Activated naive CD4-positive, alpha-beta T cell treated with anti-CD3 and anti-CD28 coated beads, Interleukin-2, amount 50 U/mL, for 72 hours (primary cell): ENCODE results near the gene GOLGA3. TPM values are rescaled to one million over a fixed set of nuclear protein-coding genes. Genes with fewer than 3 reads are reported as not detected.
"Not testable (repeated sequence)": the region's sequence is repeated elsewhere in the genome, so short reads cannot be mapped to it uniquely, and the experiment has no call there.

Experiments used
- ATAC-seq, 2 donors: fragments of 150-1000 bp; cut with Tn5 transposase; 2 replicates each; pipeline ENCODE4 v1.10.0; 2021; ENCODE audit warnings: mild to moderate bottlenecking in 2 of 2, moderate library complexity in 2 of 2
- DNase-seq, 2 donors: peaks; one replicate each; pipeline ENCODE4 v3.0.0; 2021 to 2022; ENCODE audit warnings: low spot score in 2 of 2
- H3K27ac Mint-ChIP-seq, 2 donors: one replicate each; pipeline ENCODE4 v1.8.0; 2022; ENCODE audit warnings: mild to moderate bottlenecking in 2 of 2, mixed read lengths in 2 of 2
- H3K36me3 Mint-ChIP-seq, 2 donors: one replicate each; pipeline ENCODE4 v1.8.0; 2022; ENCODE audit warnings: mixed read lengths in 2 of 2
- H3K9me3 Mint-ChIP-seq, 2 donors: one replicate each; pipeline ENCODE4 v1.8.0; 2022; ENCODE audit warnings: mixed read lengths in 2 of 2
- total RNA-seq, 2 donors: library from RNA; stranded (reverse); gene quantifications; one replicate each; pipeline ENCODE4 v1.2.3, GENCODE V29; 2022

GOLGA3 gene
- total RNA-seq, 2 donors from 2014 or later, result 44.0 to 52.7 TPM

DNA sequence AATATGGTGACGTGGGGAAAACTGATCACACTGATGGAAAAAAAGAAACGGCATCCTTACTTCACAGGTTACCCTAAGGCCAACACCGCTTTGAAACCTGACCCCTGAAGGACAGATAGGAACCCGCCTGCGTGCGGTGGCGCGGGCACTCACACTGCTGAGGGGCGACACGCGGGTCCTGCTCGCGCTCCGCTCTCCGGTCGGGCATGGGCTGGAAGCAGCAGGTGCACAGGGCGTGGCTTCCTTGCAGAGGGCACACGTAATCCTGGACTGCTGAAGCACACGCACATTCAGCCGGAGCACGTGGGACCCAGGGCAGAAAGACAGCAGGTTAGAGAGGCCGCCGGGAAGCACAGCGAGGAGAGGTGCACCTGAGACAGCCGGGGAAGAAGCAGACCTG, 22.8 kb upstream of the GOLGA3 start:
- DNase-seq, result no peak
- Mint-ChIP-seq H3K27ac (peak overlapping the region in 1 of 2 donors; percentile 36), H3K9me3 (no peaks in the 10 kb centered on the region), H3K36me3 (peaks cover 19% of the 10 kb centered on the region in 2 donors)
- ATAC-seq, result no peak

DNA sequence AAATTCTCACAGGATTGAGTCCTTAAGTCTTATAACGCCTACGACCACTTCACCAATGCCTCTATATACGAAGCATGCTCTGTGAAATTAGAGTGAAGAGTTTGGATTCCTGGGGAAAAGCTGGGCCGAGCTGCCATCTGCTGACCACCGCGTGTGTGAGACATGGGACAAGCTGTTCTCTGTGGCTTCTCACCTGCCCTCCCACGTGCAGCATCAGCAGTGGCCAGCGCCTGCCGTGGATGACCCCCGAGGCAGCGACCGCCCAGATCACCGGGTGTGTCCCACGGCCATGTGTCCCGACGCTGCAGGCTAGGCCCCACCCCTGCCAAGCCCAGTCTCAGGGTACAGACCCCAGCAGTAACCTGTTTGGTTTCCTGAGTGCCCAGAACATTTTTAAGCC, 21.6 kb upstream of the GOLGA3 start:
- Mint-ChIP-seq H3K27ac (no peak overlapping the region), H3K36me3 (peaks cover 12% of the 10 kb centered on the region in 2 donors), H3K9me3 (no peaks in the 10 kb centered on the region)
- DNase-seq, result no peak
- no peak for ATAC-seq

DNA sequence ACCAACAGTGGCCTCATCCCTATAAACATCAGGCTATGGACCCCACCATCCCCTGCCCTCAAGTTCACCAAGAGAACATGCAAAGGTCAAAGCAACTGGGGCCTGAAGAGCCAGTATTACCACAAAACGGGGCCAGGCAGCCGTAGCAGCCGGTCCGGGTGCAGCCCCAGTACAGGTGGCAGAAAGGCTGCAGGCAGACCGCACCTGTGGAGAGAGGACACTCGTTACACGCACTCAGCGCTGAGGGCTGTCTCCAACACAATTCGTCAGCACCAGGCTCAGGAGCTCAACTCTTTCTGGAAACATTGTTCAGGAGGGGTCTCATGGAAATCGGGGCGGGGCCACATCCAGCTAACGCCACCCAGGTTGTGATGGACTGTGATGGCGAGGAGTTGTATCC, 19.9 kb upstream of the GOLGA3 start:
- no peak for ATAC-seq
- H3K36me3 Mint-ChIP-seq, result peaks cover 6 to 7% of the 10 kb centered on the region in 2 donors
- H3K9me3 Mint-ChIP-seq, result no peaks in the 10 kb centered on the region
- DNase-seq, result no peak
- no peak overlapping the region for H3K27ac Mint-ChIP-seq

DNA sequence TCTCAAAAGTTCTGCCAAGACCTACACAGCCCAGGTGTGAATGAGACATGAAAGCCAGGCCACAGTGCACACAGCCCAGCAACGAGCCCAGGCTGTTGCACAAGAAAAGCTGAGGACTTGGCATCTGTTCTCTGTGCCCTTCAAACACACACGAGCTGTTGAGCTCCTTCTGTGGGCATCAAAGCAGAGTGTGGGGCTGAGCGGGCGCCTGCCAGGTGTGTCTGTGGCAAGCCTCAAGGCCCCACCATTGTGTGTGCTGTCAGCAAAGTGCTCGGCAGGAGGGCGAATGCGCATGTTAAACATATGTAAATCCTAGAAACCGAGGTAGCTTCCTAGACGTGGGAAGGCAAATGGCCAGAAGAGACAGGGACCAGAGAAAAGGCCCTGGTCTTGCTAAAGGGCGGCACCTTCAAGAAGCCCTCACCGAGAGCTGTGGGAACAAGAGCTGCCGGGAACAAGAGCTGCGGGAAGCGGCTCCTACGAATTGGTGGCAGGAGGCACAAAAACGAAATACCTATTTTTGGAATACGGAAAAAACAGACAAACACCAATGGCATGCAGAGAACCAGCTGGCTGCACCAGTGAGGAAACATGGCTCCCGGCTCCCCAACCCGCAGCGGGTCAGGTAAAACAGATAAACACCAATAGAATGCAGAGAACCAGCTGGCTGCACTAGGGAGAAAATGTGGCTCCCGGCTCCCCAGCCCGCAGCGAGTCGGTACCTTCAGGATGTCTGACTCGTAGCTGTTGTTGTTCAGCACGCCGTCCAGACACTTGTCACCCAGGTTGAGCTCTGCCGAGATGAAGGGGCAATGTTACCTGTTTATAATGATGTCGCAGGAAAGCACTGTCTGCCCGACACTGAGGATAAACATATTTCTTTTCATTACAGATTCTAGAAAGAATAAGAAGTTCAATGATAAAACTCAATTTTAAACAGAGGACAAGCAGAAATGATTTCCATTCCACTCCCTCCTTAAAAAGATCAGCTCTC, 19.0 kb upstream of the GOLGA3 start:
- Mint-ChIP-seq H3K36me3 (peaks cover 6 to 9% of the 10 kb centered on the region in 2 donors), H3K27ac (peak overlapping the region in 1 of 2 donors; percentile 44), H3K9me3 (no peaks in the 10 kb centered on the region)
- ATAC-seq (no peak), DNase-seq (no peak)

DNA sequence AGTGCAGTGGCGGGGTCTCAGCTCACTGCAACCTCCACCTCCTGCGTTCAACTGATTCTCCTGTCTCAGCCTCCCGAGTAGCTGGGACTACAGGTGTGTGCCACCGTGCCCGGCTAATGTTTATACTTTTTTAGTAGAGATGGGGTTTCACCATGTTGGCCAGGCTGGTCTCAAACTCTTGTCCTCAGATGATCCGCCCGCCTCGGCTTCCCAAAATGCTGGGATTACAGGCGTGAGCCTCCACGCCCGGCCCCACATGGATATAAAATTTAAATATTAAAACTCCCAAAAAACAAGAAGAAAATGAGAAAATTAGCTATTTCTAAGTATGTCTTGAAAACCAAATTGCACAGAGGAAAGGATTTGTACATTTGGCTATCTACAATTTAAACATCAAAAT, 16.0 kb upstream of the GOLGA3 start:
- not testable (repeated sequence) for H3K9me3 Mint-ChIP-seq, ATAC-seq, DNase-seq, H3K27ac Mint-ChIP-seq
- H3K36me3 Mint-ChIP-seq, result peaks cover 5 to 19% of the 10 kb centered on the region in 2 donors

DNA sequence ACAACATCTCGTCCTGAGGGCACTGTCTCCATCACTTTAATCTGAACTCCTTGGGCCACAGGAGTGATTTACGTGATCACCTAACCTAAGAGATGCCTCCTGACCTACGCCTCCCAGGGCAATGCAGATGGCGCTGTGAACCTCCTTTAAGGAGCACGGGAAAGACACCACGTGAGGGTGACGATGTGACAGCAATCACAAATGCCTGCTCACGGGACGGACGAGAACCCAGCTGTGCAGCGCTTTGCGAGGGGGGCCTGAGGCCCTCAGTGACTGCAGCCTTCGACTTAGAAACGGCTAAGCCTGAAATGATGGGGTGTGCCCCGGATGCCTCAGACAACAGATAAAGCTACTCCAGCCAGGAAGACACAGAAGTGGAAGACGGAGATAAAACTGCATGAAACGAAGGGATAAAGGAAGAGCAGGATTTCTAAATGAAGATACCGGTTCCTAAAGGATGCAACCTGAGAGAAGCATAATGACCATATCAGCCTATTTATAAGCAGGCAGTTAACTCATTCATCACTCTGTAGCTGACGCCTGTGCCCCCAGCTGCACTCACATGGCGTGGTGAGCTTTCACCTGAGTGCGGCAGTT, 13.9 kb upstream of the GOLGA3 start:
- DNase-seq (no peak), ATAC-seq (no peak)
- Mint-ChIP-seq H3K27ac (peak overlapping the region in 1 of 2 donors; percentile 72), H3K36me3 (peaks cover 5 to 21% of the 10 kb centered on the region in 2 donors), H3K9me3 (no peaks in the 10 kb centered on the region)

DNA sequence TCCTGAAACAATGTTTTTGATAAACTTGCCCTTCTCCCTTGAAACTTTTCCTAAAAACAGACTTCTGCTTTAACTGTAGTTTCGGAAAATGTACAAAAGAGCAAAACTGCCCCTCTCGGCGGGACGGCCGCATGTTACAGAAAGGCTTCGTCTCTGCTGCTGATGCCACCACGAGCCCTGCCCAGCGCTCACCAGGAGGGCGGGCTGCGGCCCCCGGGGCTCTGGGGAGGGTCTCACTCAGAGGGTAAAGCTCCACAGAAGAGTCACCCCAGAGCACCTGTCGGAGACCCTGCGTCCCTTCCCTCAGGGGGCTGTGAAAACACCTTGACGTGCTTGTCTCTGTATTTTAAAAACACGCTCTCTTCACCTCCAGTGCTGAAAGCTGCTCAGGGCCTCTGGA, 12.5 kb upstream of the GOLGA3 start:
- H3K27ac Mint-ChIP-seq, result peak overlapping the region in 1 of 2 donors; percentile 79
- H3K36me3 Mint-ChIP-seq, result peaks cover 5 to 21% of the 10 kb centered on the region in 2 donors
- no peaks in the 10 kb centered on the region for H3K9me3 Mint-ChIP-seq
- ATAC-seq (no peak), DNase-seq (no peak)

DNA sequence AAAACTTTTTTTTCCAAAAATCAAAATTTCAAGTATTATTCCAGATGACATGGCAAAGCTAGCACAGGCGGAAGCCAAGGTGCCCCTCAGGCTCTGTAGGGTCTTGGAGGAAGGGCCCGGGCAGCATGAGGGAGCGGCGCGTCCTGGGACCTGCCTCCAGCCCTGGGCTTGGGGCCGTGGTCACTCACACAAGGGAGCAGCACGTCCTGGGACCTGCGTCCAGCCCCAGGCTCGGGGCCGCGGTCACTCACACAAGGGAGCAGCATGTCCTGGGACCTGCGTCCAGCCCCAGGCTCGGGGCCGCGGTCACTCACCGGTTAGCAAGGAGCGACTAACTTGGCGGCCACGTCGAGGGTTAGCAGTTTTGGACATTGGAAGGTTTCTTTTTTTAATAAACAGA, 11.9 kb upstream of the GOLGA3 start:
- peaks cover 5 to 21% of the 10 kb centered on the region in 2 donors for H3K36me3 Mint-ChIP-seq
- DNase-seq (no peak), ATAC-seq (no peak)
- H3K27ac Mint-ChIP-seq, result no peak overlapping the region
- no peaks in the 10 kb centered on the region for H3K9me3 Mint-ChIP-seq

DNA sequence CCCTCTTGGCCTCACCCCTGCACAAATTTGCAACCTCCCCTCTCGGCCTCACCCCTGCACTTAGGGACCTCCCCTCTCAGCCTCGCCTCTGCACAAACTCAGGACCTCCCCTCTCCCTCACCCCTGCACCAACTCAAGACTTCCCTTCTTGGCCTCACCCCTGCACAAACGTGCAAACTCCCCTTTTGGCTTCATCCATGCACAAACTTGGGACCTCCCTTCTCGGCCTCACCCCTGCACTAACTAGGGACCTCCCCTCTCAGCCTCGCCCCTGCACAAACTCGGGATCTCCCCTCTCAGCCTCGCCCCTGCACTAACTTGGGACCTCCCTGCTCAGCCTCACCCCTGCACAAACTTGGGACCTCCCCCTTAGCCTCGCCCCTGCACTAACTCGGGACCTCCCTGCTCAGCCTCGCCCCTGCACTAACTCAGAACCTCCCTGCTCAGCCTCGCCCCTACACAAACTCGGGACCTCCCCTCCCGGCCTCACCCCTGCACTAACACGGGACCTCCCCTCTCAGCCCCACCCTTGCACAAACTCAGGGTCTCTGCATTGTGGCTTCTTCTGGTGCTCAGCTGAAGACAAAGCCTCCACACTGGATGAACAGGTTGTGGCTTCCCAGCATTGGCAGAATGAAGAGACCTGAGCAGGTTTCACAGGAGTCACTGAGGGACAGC, 11.0 kb upstream of the GOLGA3 start:
- ATAC-seq (no peak), DNase-seq (no peak)
- Mint-ChIP-seq H3K27ac (no peak overlapping the region), H3K9me3 (no peaks in the 10 kb centered on the region), H3K36me3 (peaks cover 5 to 21% of the 10 kb centered on the region in 2 donors)

DNA sequence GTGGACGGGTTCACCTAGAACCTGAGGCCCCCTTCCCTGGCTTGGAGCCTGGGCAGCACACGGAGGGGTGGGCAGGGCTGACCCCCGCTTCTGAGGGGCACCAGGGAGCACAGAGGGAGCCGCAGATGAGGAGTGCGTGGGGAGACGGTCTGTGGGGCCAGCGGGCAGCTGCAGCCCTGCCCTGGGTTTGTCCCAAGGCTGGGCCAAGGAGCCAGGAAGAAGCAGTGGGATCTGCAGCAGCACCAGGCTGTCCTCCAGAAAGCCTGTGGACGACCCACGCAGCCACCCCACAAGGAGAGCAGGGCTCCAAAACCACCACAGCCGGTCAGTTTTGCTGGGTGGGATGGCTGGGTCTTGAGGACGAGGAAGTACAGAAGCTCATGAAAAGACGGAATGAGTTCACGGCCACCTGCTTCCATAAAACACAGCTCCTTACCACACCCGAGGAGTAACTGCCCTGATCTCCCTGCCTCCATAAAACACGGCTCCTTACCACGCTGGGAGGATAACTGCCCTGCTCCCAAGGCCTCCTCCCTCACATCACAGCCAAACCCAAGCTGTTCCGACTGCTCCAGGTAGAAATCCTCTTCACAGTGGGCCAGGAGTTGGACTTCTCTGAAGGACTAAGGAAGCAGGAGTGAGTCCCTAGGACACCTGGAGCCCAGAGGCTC, 9.9 kb upstream of the GOLGA3 start:
- DNase-seq (no peak), ATAC-seq (no peak)
- H3K9me3 Mint-ChIP-seq, result no peaks in the 10 kb centered on the region
- H3K27ac Mint-ChIP-seq, result no peak overlapping the region
- H3K36me3 Mint-ChIP-seq, result peaks cover 5 to 29% of the 10 kb centered on the region in 2 donors

DNA sequence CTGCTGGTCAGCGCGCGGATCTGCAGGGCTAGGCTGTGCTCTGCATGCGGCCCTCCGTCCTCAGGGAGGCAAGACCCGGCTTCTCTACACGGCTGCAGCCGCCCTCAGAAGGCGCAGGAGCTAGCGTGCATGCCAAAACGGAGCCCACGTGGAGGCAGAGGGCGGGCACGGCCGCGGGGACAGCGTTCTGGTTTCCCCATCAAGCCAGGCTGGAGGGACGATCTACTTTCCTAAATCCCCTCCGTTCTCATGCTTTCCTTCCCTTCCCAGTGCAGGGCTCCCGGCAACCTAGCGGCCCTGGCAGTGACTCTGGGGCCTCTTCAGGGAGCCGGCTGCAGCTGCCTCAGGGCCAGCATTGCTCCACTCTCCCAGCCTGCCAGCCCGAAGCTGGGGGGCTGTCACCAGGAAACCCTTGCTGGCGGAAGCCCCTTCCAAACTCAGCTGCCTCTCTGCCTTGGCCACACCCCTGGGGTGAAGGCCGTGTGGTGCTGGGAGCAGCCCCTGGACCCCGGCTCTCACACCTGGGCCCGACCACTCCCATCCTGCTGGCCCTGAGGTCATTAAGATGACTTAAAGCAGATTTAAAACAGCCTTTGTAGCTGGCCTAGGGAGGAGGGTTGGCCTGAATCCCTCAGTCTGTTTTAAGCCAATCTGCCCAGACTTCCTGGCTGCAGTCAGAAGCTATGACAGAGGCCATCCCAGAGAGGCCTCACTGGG, 9.2 kb upstream of the GOLGA3 start:
- ATAC-seq, result no peak
- peaks cover 5 to 35% of the 10 kb centered on the region in 2 donors for H3K36me3 Mint-ChIP-seq
- no peaks in the 10 kb centered on the region for H3K9me3 Mint-ChIP-seq
- no peak overlapping the region for H3K27ac Mint-ChIP-seq
- no peak for DNase-seq

DNA sequence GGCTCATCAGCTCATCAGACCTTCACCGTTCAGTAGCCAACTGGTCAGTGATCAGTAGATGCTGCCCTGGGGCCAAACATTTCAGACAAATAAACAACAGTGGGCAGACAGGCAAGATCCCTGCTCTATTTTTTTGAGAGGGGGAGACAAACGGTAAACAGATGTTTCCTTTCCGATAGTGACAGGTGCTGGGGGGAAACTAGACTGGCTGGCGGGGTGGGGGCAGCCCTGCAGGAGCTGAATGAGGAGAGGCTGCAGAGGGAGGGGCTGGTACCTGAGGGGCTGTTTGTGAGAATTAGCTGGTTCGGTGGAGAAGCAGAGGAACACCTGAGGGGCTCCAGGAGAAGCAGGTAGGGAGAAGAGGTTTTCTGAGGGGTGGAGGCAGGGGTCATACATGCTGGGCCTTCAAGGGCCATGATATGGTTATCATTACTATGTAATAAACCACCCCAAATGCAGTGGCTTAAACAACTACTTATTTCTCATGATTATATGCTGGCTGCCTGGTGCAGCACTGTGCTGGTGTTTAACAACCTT, 8.2 kb upstream of the GOLGA3 start:
- ATAC-seq (no peak), DNase-seq (no peak)
- Mint-ChIP-seq H3K36me3 (peaks cover 5 to 30% of the 10 kb centered on the region in 2 donors), H3K27ac (peak overlapping the region; percentile 45), H3K9me3 (no peaks in the 10 kb centered on the region)

DNA sequence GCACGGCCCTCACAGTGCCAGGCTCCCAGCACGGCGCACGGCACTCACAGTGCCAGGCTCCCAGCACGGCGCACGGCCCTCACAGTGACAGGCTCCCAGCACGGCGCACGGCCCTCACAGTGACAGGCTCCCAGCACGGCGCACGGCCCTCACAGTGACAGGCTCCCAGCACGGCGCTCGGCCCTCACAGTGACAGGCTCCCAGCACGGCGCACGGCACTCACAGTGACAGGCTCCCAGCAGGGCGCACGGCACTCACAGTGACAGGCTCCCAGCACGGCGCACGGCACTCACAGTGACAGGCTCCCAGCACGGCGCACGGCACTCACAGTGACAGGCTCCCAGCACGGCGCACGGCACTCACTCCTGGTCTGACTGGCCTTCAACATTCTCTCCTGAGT, 7.6 kb upstream of the GOLGA3 start:
- peaks cover 2 to 30% of the 10 kb centered on the region in 2 donors for H3K36me3 Mint-ChIP-seq
- not testable (repeated sequence) for H3K9me3 Mint-ChIP-seq, DNase-seq

DNA sequence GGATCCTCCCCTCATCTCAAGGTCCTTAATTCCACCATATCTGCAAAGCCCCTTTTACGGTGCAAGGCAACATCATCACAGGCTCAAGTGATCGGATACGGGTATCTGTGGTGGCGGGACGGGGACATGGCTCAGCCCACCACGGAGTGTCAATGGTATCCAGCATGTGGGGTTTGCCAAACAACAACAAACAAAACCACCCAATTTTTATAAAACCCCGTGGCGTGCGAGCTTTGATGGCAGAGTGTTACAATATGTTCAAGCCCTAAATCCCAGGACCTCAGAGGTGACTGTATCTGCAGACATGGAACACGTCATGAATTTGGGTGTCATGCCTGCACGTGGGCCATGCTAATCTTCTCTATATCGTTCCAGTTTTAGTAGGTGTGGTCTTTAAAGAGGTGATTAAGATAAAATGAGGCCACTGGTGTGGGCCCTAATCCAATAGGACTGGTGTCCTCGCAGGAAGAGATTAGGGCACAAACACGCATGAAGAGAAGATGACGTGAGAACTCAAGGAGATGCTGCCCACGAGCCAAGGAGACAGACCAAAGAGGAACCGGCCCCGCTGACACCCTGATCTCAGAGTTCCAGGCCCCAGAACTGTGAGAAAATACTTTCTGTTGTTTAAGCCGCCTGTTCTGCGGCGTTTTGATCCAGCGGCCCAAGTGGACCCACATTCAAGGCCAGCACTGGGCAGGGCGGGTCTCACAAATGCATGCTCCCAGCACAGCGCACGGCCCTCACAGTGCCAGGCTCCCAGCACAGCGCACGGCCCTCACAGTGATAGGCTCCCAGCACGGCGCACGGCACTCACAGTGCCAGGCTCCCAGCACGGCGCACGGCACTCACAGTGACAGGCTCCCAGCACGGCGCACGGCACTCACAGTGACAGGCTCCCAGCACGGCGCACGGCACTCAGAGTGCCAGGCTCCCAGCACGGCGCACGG, 6.7 kb upstream of the GOLGA3 start:
- Mint-ChIP-seq H3K27ac (peak overlapping the region; percentile 86 to 98), H3K36me3 (peaks cover 0 to 29% of the 10 kb centered on the region in 2 donors), H3K9me3 (no peaks in the 10 kb centered on the region)
- DNase-seq (no peak), ATAC-seq (no peak)

More for the DNA sequence above, 7.6 kb upstream of the GOLGA3 start:
- H3K27ac Mint-ChIP-seq, result peak overlapping the region; percentile 45
- ATAC-seq, result not testable (repeated sequence)
